Ureter (tissue), 1 donor: ENCODE measurements around the gene SMIM5. TPM values are rescaled to one million over a fixed set of nuclear protein-coding genes. Genes with fewer than 3 reads are reported as not detected.

Experiments
- DNase-seq: peaks from one replicate; pipeline ENCODE4 v3.0.0-alpha.2; 2020; ENCODE audit warnings: low spot score
- total RNA-seq: library from RNA; stranded (reverse); gene quantifications from one replicate; pipeline ENCODE4 v1.2.4, GENCODE V29; 2023
- donor health status: DM: yes; HTN: yes; CAD: no.

SMIM5 gene
- total RNA-seq, 1 donor from 2014 or later, result 9.5 TPM

- DNase-seq, result peak; percentile 99
These were observed 33.9 kb downstream of the SMIM5 start, which contains the start of the genes RECQL5 and SAP30BP for GRCh38 chr17:75666959-75667790. Gene RECQL5 (minus strand): TSS chr17:75667154. CDS start chr17:75666557, 597 bp downstream. Gene SAP30BP (plus strand): TSS chr17:75667338. CDS start chr17:75667373, 35 bp downstream.

GRCh38 chr17:75667825-75668224 is 34.6 kb downstream of the SMIM5 start:
- no peak for DNase-seq

DNA sequence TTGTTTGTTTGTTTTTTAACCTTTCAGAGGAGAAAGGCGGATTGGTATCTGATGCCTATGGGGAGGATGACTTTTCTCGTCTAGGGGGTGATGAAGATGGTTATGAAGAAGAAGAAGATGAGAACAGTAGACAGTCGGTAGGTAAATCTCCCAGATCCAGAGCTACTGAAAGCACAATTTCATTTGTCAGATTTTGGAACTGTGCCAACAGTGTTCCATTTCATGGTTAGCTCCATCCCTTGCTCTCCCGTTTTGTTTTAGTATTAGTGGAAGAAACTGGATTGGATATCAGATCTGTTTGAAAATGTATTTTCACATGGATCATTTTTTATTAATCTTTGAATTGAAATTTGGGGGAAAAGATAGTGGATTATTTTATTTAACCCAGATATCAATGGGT is 35.3 kb downstream of the SMIM5 start:
- DNase-seq, result no peak

DNA sequence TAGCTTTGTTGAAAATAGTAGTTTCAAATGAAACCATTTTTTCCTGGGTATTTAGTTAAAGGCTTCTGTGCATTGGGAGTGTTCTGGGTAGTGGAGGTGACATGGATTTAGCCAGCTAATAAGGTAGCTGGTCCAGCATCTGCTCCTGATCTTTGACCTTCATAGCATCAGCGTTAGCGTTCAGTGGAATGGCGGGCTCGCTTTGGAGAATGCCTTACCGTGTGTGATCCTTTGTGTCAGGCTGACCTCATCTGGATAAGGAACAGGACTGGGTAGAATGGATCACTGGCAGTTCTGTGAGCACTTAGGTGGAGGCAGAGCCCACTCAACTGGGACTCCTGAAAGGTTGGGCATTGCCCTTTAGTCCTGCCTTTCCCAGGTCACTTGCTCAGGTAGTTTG is 37.6 kb downstream of the SMIM5 start:
- DNase-seq, result no peak

DNA sequence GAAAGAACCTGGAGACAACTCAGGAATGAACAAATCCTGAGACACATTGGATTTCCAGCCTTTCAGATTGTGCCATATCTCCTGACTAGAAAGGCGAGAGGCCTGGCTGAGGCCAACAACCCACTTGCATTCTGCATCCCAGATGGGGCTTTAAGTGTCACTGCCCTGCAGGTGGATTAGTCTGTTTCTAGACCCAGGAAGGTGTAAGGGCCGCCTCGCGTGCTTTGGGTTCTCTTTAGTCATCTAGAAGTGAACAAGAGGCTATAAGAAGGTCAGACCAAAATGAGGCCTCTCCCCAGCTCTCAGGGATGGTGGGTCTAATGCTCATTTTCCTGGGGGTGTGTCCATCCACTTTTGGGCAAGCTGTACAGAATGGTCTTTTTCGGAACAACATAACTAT is 38.8 kb downstream of the SMIM5 start:
- no peak for DNase-seq

DNA sequence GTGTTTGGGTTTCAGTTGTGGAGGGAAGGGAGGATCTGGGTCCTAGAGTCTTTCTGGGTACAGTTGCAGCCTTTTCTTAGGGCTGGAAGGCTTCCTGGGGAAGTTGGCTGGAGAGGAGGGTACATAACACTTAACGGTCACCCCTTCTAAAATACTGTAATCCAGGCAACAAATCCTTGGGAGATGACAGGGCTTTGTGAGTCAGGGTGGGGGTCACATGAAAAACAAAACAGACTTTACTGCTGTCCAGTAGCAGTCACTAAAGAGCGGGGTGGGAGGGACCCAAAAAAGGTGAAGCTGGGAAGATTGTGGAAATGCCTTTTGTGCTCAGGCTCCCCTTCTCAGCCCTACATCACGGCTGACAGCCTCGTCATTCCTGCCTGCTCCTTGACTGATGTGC is 40.3 kb downstream of the SMIM5 start:
- no peak for DNase-seq

DNA sequence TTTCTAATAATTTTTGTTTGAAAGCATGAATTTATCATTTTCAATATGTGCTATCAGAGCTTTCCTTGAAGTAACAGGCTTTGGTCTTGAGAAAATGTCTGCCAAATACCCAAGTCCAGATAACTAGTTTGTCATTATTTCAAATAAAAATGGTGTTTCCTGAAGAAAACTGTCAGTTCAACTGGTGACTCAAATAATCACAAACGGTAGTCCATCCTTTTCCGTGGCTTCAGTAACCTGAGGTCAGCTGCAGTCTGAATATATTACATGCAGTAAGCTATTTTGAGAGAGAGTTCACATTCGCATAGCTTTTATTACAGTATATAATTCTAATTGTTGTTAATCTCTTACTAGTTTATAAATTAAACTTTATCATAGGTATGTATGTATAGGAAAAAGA is 43.2 kb downstream of the SMIM5 start:
- no peak for DNase-seq

DNA sequence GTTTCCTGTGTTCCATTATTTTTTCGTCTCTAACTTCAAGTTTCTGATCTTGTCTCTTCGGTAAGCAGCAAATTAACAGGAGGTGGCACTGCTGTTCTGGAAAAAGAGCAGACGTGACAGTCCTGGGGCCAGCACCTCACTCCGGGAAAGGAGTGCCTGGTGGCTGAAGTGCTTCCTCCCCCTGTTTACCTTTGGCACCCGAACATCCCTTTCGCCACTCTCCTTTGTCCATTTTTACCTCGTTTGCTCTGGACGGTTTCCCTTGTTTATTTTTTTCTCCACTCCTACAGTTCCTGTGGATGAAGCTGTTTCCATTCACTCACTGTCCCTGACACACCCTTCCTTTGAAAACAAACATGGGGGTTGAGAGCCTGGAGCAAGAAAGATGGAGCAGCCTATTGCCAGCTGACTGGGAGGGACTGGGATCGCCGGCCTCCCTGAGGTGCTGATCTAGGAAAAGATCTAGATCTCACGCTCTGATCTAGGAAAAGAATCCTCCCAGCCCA is 46.5 kb downstream of the SMIM5 start:
- no peak for DNase-seq

GRCh38 chr17:75680431-75680830 is 47.2 kb downstream of the SMIM5 start:
- DNase-seq, result no peak

GRCh38 chr17:75681289-75681688 is 48.1 kb downstream of the SMIM5 start:
- DNase-seq, result no peak

- DNase-seq, result peak; percentile 43
These were observed 50.3 kb downstream of the SMIM5 start for GRCh38 chr17:75683583-75683982.

- no peak for DNase-seq
These were observed 51.0 kb downstream of the SMIM5 start for GRCh38 chr17:75684249-75684648.

- peak; percentile 81 for DNase-seq
These were observed 51.7 kb downstream of the SMIM5 start for GRCh38 chr17:75684924-75685323.

- DNase-seq, result no peak
These were observed 52.3 kb downstream of the SMIM5 start for GRCh38 chr17:75685499-75685898.

DNA sequence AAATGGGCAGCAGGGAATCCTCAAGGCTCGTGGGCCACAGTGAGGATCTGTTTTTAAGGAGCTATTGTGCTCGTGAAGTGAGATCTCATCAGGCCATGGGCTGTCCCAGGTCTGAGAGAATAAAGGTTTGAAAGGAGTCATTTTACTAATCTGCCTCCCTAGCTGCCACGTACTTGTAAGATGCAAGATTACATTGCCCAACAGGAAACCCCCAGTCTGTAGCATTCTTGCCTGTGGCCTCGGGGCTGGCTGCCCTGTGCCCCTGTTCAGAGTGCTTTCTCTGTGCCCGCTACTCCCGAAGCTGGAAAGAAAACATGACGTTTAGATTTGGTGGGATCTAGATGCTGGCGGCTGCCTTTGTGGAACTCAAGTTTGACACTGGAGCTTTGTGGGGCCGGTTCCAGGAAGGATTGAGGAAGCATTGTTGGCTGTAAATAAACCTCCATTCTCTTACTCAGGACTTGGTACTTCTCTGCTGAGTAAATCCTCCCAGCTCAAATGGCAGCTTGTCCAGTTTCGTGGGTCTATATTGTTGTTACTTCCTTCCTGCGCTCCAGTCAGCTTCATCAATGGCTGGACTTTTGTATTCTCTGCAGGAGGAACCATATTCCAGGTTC is 55.1 kb downstream of the SMIM5 start:
- no peak for DNase-seq

GRCh38 chr17:75689441-75689873 is 56.2 kb downstream of the SMIM5 start:
- no peak for DNase-seq

Other genes starting within 250 kb of the SMIM5 start
- gene GRB2, start 227.8 kb upstream of the SMIM5 start, total RNA-seq, result 79.0 TPM
- gene TMEM94, start 176.8 kb upstream of the SMIM5 start, total RNA-seq, result 73.2 TPM
- gene CASKIN2, start 117.9 kb upstream of the SMIM5 start, total RNA-seq, result 60.8 TPM
- gene TSEN54, start 116.9 kb upstream of the SMIM5 start, total RNA-seq, result 25.1 TPM
- gene LLGL2, start 107.7 kb upstream of the SMIM5 start, total RNA-seq, result 94.0 TPM
- gene MYO15B, start 45.6 kb upstream of the SMIM5 start, total RNA-seq, result 267 TPM
- 91.1 TPM for gene RECQL5, start 33.7 kb downstream of the SMIM5 start, total RNA-seq
- 106 TPM for gene SAP30BP, start 33.9 kb downstream of the SMIM5 start, total RNA-seq
- 303 TPM for gene ITGB4, start 88.0 kb downstream of the SMIM5 start, total RNA-seq
- 24.2 TPM for gene GALK1, start 131.8 kb downstream of the SMIM5 start, total RNA-seq
- 49.2 TPM for gene UNK, start 151.4 kb downstream of the SMIM5 start, total RNA-seq
- gene UNC13D, start 211.0 kb downstream of the SMIM5 start, total RNA-seq, result 75.3 TPM
- gene WBP2, start 221.9 kb downstream of the SMIM5 start, total RNA-seq, result 104 TPM
- 44.9 TPM for gene TRIM47, start 245.1 kb downstream of the SMIM5 start, total RNA-seq